HG02840 (cell line): ENCODE measurements around the gene C16orf90.
"Not testable (repeated sequence)": the region's sequence is repeated elsewhere in the genome, so short reads cannot be mapped to it uniquely, and the experiment has no call there.

Experiments used
- ATAC-seq: cut with Tn5 transposase; IDR thresholded peaks from one replicate; pipeline ENCODE4 v1.9.1; 2021; ENCODE audit warnings: mild to moderate bottlenecking, moderate library complexity, moderate number of reproducible peaks; ENCODE audit not compliant: unreplicated experiment, low FRiP score

C16orf90 gene

GRCh38 chr16:3485097-3485745 lies 10.1 kb downstream of the C16orf90 start:
- no peak for ATAC-seq

GRCh38 chr16:3484318-3485096 lies 10.8 kb downstream of the C16orf90 start:
- ATAC-seq: no peak

- no peak for ATAC-seq
Observed at GRCh38 chr16:3482659-3483241, 12.5 kb downstream of the C16orf90 start.

GRCh38 chr16:3481696-3482658 lies 13.3 kb downstream of the C16orf90 start:
- no peak for ATAC-seq

GRCh38 chr16:3480901-3481695 lies 14.2 kb downstream of the C16orf90 start:
- ATAC-seq: no peak

GRCh38 chr16:3479654-3480216 lies 15.6 kb downstream of the C16orf90 start:
- no peak for ATAC-seq

- no peak for ATAC-seq
Observed at GRCh38 chr16:3478242-3478925, 16.9 kb downstream of the C16orf90 start.

GRCh38 chr16:3476409-3476808 lies 18.9 kb downstream of the C16orf90 start:
- ATAC-seq: no peak

- no peak for ATAC-seq
Observed at GRCh38 chr16:3475604-3476375, 19.5 kb downstream of the C16orf90 start.

- ATAC-seq: not testable (repeated sequence)
Observed at GRCh38 chr16:3474870-3475269, 20.4 kb downstream of the C16orf90 start.

- no peak for ATAC-seq
Observed at GRCh38 chr16:3474136-3474779, 21.0 kb downstream of the C16orf90 start.

GRCh38 chr16:3473596-3473943 lies 21.7 kb downstream of the C16orf90 start:
- not testable (repeated sequence) for ATAC-seq

GRCh38 chr16:3472878-3473595 lies 22.3 kb downstream of the C16orf90 start:
- no peak for ATAC-seq

GRCh38 chr16:3471518-3472176 lies 23.6 kb downstream of the C16orf90 start:
- ATAC-seq: no peak

GRCh38 chr16:3470723-3471122 lies 24.6 kb downstream of the C16orf90 start:
- no peak for ATAC-seq

GRCh38 chr16:3469736-3470135 lies 25.6 kb downstream of the C16orf90 start:
- no peak for ATAC-seq

GRCh38 chr16:3468501-3468900 lies 26.8 kb downstream of the C16orf90 start:
- ATAC-seq: no peak
